PC-3 (cell line): ENCODE data around the gene RHOBTB3. TPM values are rescaled to one million over a fixed set of nuclear protein-coding genes. Genes with fewer than 3 reads are reported as not detected.

Experiments used
- ATAC-seq: fragments of 200-7000 bp; cut with Tn5 transposase; 2 replicates; pipeline ENCODE4 v1.9.1; 2020; ENCODE audit warnings: mild to moderate bottlenecking, moderate library complexity
- BruUV-seq: library from RNA; stranded (reverse); fragments of 400-500 nt; replicated peaks from 2 replicates; lab custom pipeline; 2021; lab: Mats Ljungman, UMichigan
- CTCF ChIA-PET: fragments of 300-600 bp; sonication (Branson Sonifier 250); formaldehyde crosslinking; loops from one replicate; lab custom pipeline; 2022; ENCODE audit warnings: antibody characterized with exemption; lab: Charles Lee
- POLR2A ChIA-PET: fragments of 300-600 bp; sonication (Branson Sonifier 250); formaldehyde crosslinking; loops from one replicate; lab custom pipeline; 2022; ENCODE audit warnings: antibody characterized with exemption; ENCODE audit not compliant: unreplicated experiment; lab: Charles Lee
- DNase-seq: peaks from one replicate; pipeline ENCODE4 v3.0.0-alpha.2; 2015
- H2AFZ ChIP-seq: fragments of 300-600 bp; sonication (generic); 2 replicates; pipeline ENCODE4 v1.6.0; 2016; ENCODE audit warnings: antibody characterized with exemption, low read length
- H3F3A ChIP-seq: fragments of 300-600 bp; sonication (generic); one replicate; pipeline ENCODE4 v1.6.0; 2017; ENCODE audit warnings: antibody characterized with exemption, low read length, control low read depth, mild to moderate bottlenecking; ENCODE audit not compliant: unreplicated experiment
- H3K27ac ChIP-seq: fragments of 300-600 bp; sonication (generic); 2 replicates; pipeline ENCODE4 v1.5.1; 2016; ENCODE audit warnings: mild to moderate bottlenecking, low read length
- H3K27me3 ChIP-seq: fragments of 300-600 bp; sonication (generic); 2 replicates; pipeline ENCODE4 v1.6.1; 2016; ENCODE audit warnings: low read length, mixed read lengths
- H3K36me3 ChIP-seq: fragments of 300-600 bp; sonication (generic); 2 replicates; pipeline ENCODE4 v1.6.1; 2016; ENCODE audit warnings: low read depth, mixed run types, low read length, mixed read lengths
- H3K4me1 ChIP-seq: fragments of 300-600 bp; sonication (generic); 2 replicates; pipeline ENCODE4 v1.5.1; 2016; ENCODE audit warnings: low read length; ENCODE audit not compliant: insufficient read depth
- H3K4me2 ChIP-seq: fragments of 300-600 bp; sonication (generic); 2 replicates; pipeline ENCODE4 v1.6.0; 2016; ENCODE audit warnings: low read length
- H3K4me3 ChIP-seq: fragments of 300-600 bp; sonication (generic); 2 replicates; pipeline ENCODE4 v1.5.1; 2016; ENCODE audit warnings: mild to moderate bottlenecking, low read length, mixed read lengths
- H3K79me2 ChIP-seq: fragments of 300-600 bp; sonication (generic); 2 replicates; pipeline ENCODE4 v1.6.1; 2017; ENCODE audit warnings: low read length, mixed read lengths
- H3K9ac ChIP-seq: fragments of 300-600 bp; sonication (generic); 2 replicates; pipeline ENCODE4 v1.6.0; 2016; ENCODE audit warnings: mild to moderate bottlenecking, low read length
- H3K9me2 ChIP-seq: fragments of 300-600 bp; sonication (generic); replicated peaks from 2 replicates; pipeline ENCODE4 v1.6.1; 2016; ENCODE audit warnings: mixed run types, low read length, mixed read lengths
- H3K9me3 ChIP-seq: fragments of 300-600 bp; sonication (generic); 2 replicates; pipeline ENCODE4 v1.6.1; 2016; ENCODE audit warnings: low read length, mixed read lengths
- H4K20me1 ChIP-seq: fragments of 300-600 bp; sonication (generic); 2 replicates; pipeline ENCODE4 v1.6.1; 2016; ENCODE audit warnings: low read length, mixed read lengths
- EZH2 ChIP-seq: fragments of 300-600 bp; sonication (generic); IDR thresholded peaks from one replicate; pipeline ENCODE4 v1.6.1; 2017; ENCODE audit warnings: antibody characterized with exemption, mild to moderate bottlenecking, low read length; ENCODE audit not compliant: unreplicated experiment
- EZH2phosphoT487 ChIP-seq: fragments of 300-600 bp; sonication (generic); IDR thresholded peaks from 2 replicates; pipeline ENCODE4 v1.6.1; 2018; ENCODE audit warnings: mild to moderate bottlenecking, antibody characterized with exemption, low read length, borderline replicate concordance
- intact Hi-C: fragments of 100-400 bp; cut with micrococcal nuclease; formaldehyde crosslinking; loops from 2 replicates; pipeline ENCODE4 v1.9.0; 2023
- total RNA-seq: library from RNA; depleted of rRNA; stranded (reverse); fragments of >200 nt; gene quantifications from 2 replicates; pipeline ENCODE4 v1.2.3, GENCODE V29; 2014
- TF ChIP-seq, protein P1 (sequence below): fragments of 300-600 bp; sonication (generic); conservative IDR thresholded peaks from 2 replicates; pipeline ENCODE4 v1.5.1; 2017; ENCODE audit warnings: antibody characterized with exemption, low read depth, mild to moderate bottlenecking, low read length

RHOBTB3 gene
- total RNA-seq, 1 experiment from 2014 or later = 16.3 TPM

GRCh38 chr5:95741458-95741857 lies 10.3 kb downstream of the RHOBTB3 start:
- no peaks in the 10 kb centered on the region for H3K36me3 ChIP-seq
- BruUV-seq = no TSS peak
- CTCF ChIA-PET = no interaction called here
- DNase-seq (no peak), ATAC-seq (no peak)
- H2AFZ ChIP-seq = no peak overlapping the region
- H3K9me3 ChIP-seq = no peaks in the 10 kb centered on the region
- H3K27me3 ChIP-seq = no peaks in the 10 kb centered on the region
- H3K27ac ChIP-seq = no peak overlapping the region
- no peak overlapping the region for H3K4me3 ChIP-seq
- no peak overlapping the region for H3K9ac ChIP-seq
- no peaks in the 10 kb centered on the region for H4K20me1 ChIP-seq
- H3F3A ChIP-seq = no peaks in the 10 kb centered on the region
- no peak overlapping the region for H3K4me2 ChIP-seq
- H3K4me1 ChIP-seq = no peaks in the 10 kb centered on the region
- no peak for TF ChIP-seq EZH2phosphoT487
- POLR2A ChIA-PET = no interaction called here
- intact Hi-C loops = no loop called here
- no peaks in the 10 kb centered on the region for H3K9me2 ChIP-seq
- H3K79me2 ChIP-seq = no peaks in the 10 kb centered on the region

DNA sequence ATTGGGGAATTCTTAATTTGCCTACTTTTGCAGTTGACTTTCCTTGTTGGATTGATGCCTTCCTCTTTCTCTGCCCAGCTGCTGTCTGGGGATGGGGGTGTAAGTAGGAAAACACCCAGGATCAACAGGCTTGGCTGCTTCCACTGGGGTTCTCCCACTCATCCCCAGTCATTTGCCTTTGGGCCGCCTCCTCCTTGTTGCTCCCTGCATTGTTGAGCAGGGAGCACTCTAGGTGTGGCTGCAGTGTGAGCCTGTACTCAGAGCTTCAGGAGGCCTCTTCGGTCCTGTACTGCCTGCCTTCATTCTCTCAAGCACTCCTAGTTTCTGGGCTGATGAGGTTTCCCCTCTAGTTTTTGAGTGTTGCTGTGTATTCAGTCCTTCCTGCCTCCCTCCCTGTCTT lies 12.1 kb downstream of the RHOBTB3 start:
- no peak overlapping the region for H3K9ac ChIP-seq
- intact Hi-C loops = no loop called here
- no peaks in the 10 kb centered on the region for H3K9me3 ChIP-seq
- ChIA-PET POLR2A (no interaction called here), CTCF (no interaction called here)
- H3K4me3 ChIP-seq = no peak overlapping the region
- no peaks in the 10 kb centered on the region for H3K79me2 ChIP-seq
- no peak overlapping the region for H3K27ac ChIP-seq
- no peak overlapping the region for H3K4me2 ChIP-seq
- DNase-seq (no peak), ATAC-seq (no peak)
- no peak for TF ChIP-seq EZH2
- TF ChIP-seq, protein P1, sequence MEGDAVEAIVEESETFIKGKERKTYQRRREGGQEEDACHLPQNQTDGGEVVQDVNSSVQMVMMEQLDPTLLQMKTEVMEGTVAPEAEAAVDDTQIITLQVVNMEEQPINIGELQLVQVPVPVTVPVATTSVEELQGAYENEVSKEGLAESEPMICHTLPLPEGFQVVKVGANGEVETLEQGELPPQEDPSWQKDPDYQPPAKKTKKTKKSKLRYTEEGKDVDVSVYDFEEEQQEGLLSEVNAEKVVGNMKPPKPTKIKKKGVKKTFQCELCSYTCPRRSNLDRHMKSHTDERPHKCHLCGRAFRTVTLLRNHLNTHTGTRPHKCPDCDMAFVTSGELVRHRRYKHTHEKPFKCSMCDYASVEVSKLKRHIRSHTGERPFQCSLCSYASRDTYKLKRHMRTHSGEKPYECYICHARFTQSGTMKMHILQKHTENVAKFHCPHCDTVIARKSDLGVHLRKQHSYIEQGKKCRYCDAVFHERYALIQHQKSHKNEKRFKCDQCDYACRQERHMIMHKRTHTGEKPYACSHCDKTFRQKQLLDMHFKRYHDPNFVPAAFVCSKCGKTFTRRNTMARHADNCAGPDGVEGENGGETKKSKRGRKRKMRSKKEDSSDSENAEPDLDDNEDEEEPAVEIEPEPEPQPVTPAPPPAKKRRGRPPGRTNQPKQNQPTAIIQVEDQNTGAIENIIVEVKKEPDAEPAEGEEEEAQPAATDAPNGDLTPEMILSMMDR = no peak
- TF ChIP-seq EZH2phosphoT487 = no peak
- no peaks in the 10 kb centered on the region for H3K4me1 ChIP-seq
- no peaks in the 10 kb centered on the region for H3K27me3 ChIP-seq
- H3K9me2 ChIP-seq = no peaks in the 10 kb centered on the region
- H3K36me3 ChIP-seq = no peaks in the 10 kb centered on the region
- BruUV-seq = no TSS peak
- no peaks in the 10 kb centered on the region for H3F3A ChIP-seq
- H2AFZ ChIP-seq = no peak overlapping the region
- H4K20me1 ChIP-seq = no peaks in the 10 kb centered on the region

DNA sequence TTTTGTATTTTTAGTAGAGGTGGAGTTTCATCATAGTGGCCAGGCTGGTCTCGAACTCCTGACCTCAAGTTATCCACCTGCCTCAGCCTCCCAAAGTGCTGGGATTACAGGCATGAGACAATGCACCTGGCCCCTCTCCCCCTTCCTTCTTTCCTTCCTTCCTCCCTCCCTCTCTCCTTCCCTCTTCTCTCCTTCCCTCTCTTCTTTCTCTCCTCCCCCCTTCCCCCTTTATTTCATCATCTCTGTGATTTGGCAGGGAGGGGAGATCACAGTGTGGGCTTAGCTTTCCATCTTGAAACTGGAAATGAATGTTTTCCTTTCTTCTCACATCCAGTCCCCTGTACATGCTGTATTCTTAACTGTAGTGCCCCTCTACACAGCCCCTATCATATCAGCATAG lies 12.7 kb downstream of the RHOBTB3 start:
- ATAC-seq (no peak), DNase-seq (no peak)
- Histone ChIP-seq H3K27me3 (no peaks in the 10 kb centered on the region), H3K27ac (no peak overlapping the region), H3K4me1 (no peaks in the 10 kb centered on the region), H3K9ac (no peak overlapping the region), H3F3A (no peaks in the 10 kb centered on the region), H3K9me2 (no peaks in the 10 kb centered on the region), H3K36me3 (no peaks in the 10 kb centered on the region), H3K4me3 (no peak overlapping the region), H2AFZ (no peak overlapping the region), H4K20me1 (no peaks in the 10 kb centered on the region), H3K9me3 (no peaks in the 10 kb centered on the region), H3K4me2 (no peak overlapping the region), H3K79me2 (no peaks in the 10 kb centered on the region)
- POLR2A ChIA-PET = no interaction called here
- TF ChIP-seq, protein P1 = no peak
- no peak for TF ChIP-seq EZH2phosphoT487
- CTCF ChIA-PET = no interaction called here
- intact Hi-C loops = no loop called here
- no TSS peak for BruUV-seq
